ENCODE measurements around the gene RLN3. TPM values are rescaled to one million over a fixed set of nuclear protein-coding genes. Genes with fewer than 3 reads are reported as not detected.

RLN3 gene
- total RNA-seq, 5 donors from 2014 or later (not counting 1 experiment from before 2014, with no cell fraction given): not detected

DNA sequence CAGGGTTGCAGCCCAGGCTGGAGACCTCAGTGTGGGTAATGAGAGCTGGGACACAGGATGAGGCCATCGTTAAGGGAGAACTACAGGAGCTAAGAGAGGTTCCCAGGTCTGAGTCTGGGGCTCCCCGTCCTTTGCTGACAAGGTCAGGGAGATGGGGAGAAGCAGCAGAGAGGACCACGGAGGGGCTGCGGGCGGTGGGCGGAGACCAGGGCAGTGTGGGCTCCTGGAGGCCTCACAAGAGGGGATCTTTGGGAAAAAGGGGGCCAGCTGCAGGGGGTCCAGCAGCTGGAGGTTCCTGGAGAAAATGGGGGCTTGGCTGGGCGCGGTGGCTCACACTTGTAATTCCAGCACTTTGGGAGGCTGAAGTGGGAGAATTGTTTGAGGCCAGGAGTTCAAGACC, 37.9 kb upstream of the RLN3 start:
- H3K27me3 Mint-ChIP-seq: no peaks in the 10 kb centered on the region
- no peaks in the 10 kb centered on the region for H3K9me3 Mint-ChIP-seq
- H3K27ac Mint-ChIP-seq: peak overlapping the region; percentile 97 to 98
- H3K27me3 ChIP-seq (replicated peaks in 1 of 2; ENCODE audit: control insufficient read depth in 2 of 2, extremely low read depth in 1 of 2, insufficient read depth in 2 of 2, low read length in 1 of 2): no peaks in the 10 kb centered on the region
- H3K36me3 ChIP-seq (ENCODE audit: control insufficient read depth in 2 of 2, extremely low read depth in 1 of 2, insufficient read depth in 1 of 2, low read length in 1 of 2): peaks cover 0 to 37% of the 10 kb centered on the region in 2 donors
- 94% methylated on average over 8 of the region's 8 CpGs for WGBS (ENCODE audit: insufficient coverage)
- H3K27ac ChIP-seq (ENCODE audit: low read length): peak overlapping the region; percentile 19
- H3K9me3 ChIP-seq: no peaks in the 10 kb centered on the region
- DNase-seq (no peak), ATAC-seq (replicated peaks in 1 of 4) (no peak)
- ChIA-PET CTCF (no interaction called here), POLR2A (interaction anchor here in 1 of 2 donors (0.5 kb wide), 1 partner anchor 34 kb away, joined by 7 read pairs; no protein-coding TSS in a partner anchor)
- H3K4me1 Mint-ChIP-seq: peaks cover 59 to 68% (median 67%) of the 10 kb centered on the region in 3 donors
- H3K4me3 Mint-ChIP-seq: peak overlapping the region in 1 of 3 donors; percentile 28
- no peak overlapping the region for H3K4me3 ChIP-seq (ENCODE audit: control insufficient read depth in 1 of 2, extremely low read depth in 1 of 2, low read length in 1 of 2)
- H3K36me3 Mint-ChIP-seq: peaks cover 30% of the 10 kb centered on the region
- peaks cover 46 to 67% of the 10 kb centered on the region in 2 experiments for H3K4me1 ChIP-seq (ENCODE audit: control insufficient read depth in 1 of 2, extremely low read depth in 1 of 2, insufficient read depth in 2 of 2, low read length in 2 of 2)

DNA sequence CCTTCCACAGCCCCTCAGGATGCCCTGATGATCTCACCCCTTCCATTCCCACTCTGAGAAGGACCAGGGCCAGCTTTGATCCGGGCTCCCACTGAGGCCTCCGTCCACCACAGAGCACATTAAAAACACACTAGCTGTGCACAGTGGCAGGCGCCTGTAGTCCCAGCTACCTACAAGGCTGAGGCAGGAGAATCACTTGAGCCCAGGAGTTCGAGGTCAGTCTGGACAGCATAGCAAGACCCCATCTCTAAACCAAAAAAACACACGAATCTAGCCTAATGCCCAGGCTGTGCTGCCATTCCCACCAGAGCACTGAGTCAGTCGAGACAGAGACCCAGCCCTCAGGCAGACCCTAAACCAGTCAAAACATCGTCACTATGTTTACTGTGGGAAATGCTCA, 35.9 kb upstream of the RLN3 start:
- peak overlapping the region; percentile 34 to 66 for H3K27ac Mint-ChIP-seq
- no peaks in the 10 kb centered on the region for H3K9me3 Mint-ChIP-seq
- H3K4me1 Mint-ChIP-seq: peaks cover 44 to 48% (median 48%) of the 10 kb centered on the region in 3 donors
- Histone ChIP-seq H3K27me3 (replicated peaks in 1 of 2; ENCODE audit: control insufficient read depth in 2 of 2, extremely low read depth in 1 of 2, insufficient read depth in 2 of 2, low read length in 1 of 2) (no peaks in the 10 kb centered on the region), H3K27ac (ENCODE audit: low read length) (no peak overlapping the region), H3K9me3 (no peaks in the 10 kb centered on the region), H3K4me1 (ENCODE audit: control insufficient read depth in 1 of 2, extremely low read depth in 1 of 2, insufficient read depth in 2 of 2, low read length in 2 of 2) (peaks cover 26 to 51% of the 10 kb centered on the region in 2 experiments), H3K4me3 (ENCODE audit: control insufficient read depth in 1 of 2, extremely low read depth in 1 of 2, low read length in 1 of 2) (no peak overlapping the region), H3K36me3 (ENCODE audit: control insufficient read depth in 2 of 2, extremely low read depth in 1 of 2, insufficient read depth in 1 of 2, low read length in 1 of 2) (peaks cover under 1 to 45% of the 10 kb centered on the region in 2 donors)
- no peaks in the 10 kb centered on the region for H3K27me3 Mint-ChIP-seq
- 95% methylated on average over 7 of the region's 7 CpGs for WGBS (ENCODE audit: insufficient coverage)
- DNase-seq: no peak
- ATAC-seq (replicated peaks in 1 of 4): no peak
- peaks cover 30% of the 10 kb centered on the region for H3K36me3 Mint-ChIP-seq
- POLR2A ChIA-PET: interaction anchor here (0.5 to 0.6 kb wide), 3 partner anchors 27 to 394 kb away, joined by 3 to 8 read pairs (median 8); no protein-coding TSS in a partner anchor
- peak overlapping the region in 1 of 3 donors; percentile 21 for H3K4me3 Mint-ChIP-seq
- CTCF ChIA-PET: interaction anchor here in 1 of 2 donors (0.7 kb wide), 1 partner anchor 165 kb away, joined by 3 read pairs; no protein-coding TSS in a partner anchor

DNA sequence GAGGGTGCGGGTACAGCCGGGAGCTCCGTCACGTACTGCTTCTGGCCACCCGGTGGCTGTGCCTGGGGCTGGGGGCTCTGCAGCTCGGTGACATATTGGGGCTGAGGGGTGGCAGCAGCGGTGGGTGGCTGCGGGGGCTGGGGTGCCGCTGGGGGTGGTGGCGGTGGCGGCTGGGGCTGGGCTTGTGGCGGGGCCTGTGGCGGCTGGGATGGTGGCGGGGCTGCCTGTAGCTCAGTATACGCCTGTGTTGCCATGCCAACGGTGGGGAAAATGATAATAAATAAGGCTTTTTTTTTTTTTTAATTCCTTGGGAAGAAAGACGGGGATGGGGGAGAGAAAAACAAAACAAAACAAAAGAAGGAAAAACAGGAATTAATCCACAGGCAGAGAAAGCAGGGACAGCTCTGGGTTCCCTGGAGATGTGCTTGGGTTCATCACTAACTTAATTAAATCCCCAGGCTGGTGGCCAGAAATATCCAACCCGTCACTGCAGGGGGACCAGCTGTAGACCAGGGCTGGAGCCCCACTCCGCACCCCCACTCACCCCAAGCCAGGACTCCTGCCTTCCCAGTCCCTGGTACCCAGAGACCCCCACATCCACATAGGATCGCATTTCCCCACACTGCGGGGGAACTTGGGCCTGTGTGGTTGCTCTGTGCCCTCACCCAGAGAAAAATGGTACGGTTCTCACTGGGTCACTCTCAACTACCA, 34.2 kb upstream of the RLN3 start:
- peak in 2 of 4 experiments; percentile 26 to 29 for ATAC-seq (replicated peaks in 1 of 4)
- Mint-ChIP-seq H3K4me1 (peaks cover 33 to 41% (median 33%) of the 10 kb centered on the region in 3 donors), H3K27me3 (no peaks in the 10 kb centered on the region), H3K4me3 (no peak overlapping the region), H3K27ac (peak overlapping the region in 1 of 2 donors; percentile 28), H3K9me3 (peaks cover 0 to 2% (median 0%) of the 10 kb centered on the region in 3 donors), H3K36me3 (peaks cover 33% of the 10 kb centered on the region)
- no peak for DNase-seq
- ChIA-PET CTCF (interaction anchor here in 1 of 2 donors (0.6 kb wide), 1 partner anchor 77 kb away, joined by 3 read pairs; no protein-coding TSS in a partner anchor), POLR2A (interaction anchor here in 1 of 2 donors (0.6 kb wide), 1 partner anchor 37 kb away, joined by 3 read pairs; no protein-coding TSS in a partner anchor)
- peaks cover 18 to 33% of the 10 kb centered on the region in 2 experiments for H3K4me1 ChIP-seq (ENCODE audit: control insufficient read depth in 1 of 2, extremely low read depth in 1 of 2, insufficient read depth in 2 of 2, low read length in 2 of 2)
- H3K27me3 ChIP-seq (replicated peaks in 1 of 2; ENCODE audit: control insufficient read depth in 2 of 2, extremely low read depth in 1 of 2, insufficient read depth in 2 of 2, low read length in 1 of 2): no peaks in the 10 kb centered on the region
- H3K36me3 ChIP-seq (ENCODE audit: control insufficient read depth in 2 of 2, extremely low read depth in 1 of 2, insufficient read depth in 1 of 2, low read length in 1 of 2): peaks cover 9 to 49% of the 10 kb centered on the region in 2 donors
- H3K4me3 ChIP-seq (ENCODE audit: control insufficient read depth in 1 of 2, extremely low read depth in 1 of 2, low read length in 1 of 2): no peak overlapping the region
- WGBS (ENCODE audit: insufficient coverage): 90% methylated on average over 11 of the region's 22 CpGs
- H3K9me3 ChIP-seq: no peaks in the 10 kb centered on the region
- no peak overlapping the region for H3K27ac ChIP-seq (ENCODE audit: low read length)

DNA sequence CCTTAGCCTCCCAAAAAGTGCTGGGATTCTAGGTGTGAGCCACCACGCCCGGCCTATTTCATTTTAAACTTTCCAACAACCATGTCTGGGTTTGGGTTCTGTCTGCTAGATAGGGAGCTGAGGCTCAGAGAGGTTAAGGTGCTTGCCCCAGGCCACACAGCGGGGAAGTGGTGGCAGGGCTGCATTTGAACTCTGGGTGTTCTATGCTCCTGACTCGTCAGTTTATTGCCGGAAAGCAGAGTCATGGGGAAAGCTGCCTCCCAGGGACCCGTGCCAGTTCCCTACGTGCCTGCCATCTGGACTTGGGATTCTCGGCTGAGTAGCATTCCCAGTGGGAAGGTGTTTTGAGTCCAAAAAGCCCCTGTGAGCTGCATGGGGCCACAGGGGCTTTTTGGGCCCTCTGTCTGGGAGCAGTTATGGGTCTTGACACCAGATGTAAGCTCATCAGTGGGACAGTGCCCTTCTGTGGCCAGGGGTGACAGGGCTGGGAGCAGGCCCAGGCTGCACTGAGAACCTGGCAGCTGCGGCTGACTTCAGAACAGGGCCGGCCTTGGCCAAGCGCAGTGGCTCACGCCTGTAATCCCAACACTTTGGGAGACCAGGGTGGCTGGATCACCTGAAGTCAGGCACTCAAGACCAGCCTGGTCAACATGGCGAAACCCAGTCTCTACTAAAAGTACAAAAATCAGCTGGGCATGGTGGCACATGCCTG, 32.8 kb upstream of the RLN3 start:
- Histone ChIP-seq H3K4me3 (ENCODE audit: control insufficient read depth in 1 of 2, extremely low read depth in 1 of 2, low read length in 1 of 2) (no peak overlapping the region), H3K4me1 (ENCODE audit: control insufficient read depth in 1 of 2, extremely low read depth in 1 of 2, insufficient read depth in 2 of 2, low read length in 2 of 2) (peaks cover 11 to 27% of the 10 kb centered on the region in 2 experiments), H3K9me3 (no peaks in the 10 kb centered on the region), H3K27me3 (replicated peaks in 1 of 2; ENCODE audit: control insufficient read depth in 2 of 2, extremely low read depth in 1 of 2, insufficient read depth in 2 of 2, low read length in 1 of 2) (no peaks in the 10 kb centered on the region), H3K36me3 (ENCODE audit: control insufficient read depth in 2 of 2, extremely low read depth in 1 of 2, insufficient read depth in 1 of 2, low read length in 1 of 2) (peaks cover 9 to 47% of the 10 kb centered on the region in 2 donors), H3K27ac (ENCODE audit: low read length) (no peak overlapping the region)
- ATAC-seq (replicated peaks in 1 of 4) (no peak), DNase-seq (no peak)
- peak overlapping the region in 1 of 2 donors; percentile 55 for H3K27ac Mint-ChIP-seq
- 93% methylated on average over 10 of the region's 13 CpGs for WGBS (ENCODE audit: insufficient coverage)
- H3K27me3 Mint-ChIP-seq: no peaks in the 10 kb centered on the region
- peaks cover 21 to 35% (median 22%) of the 10 kb centered on the region in 3 donors for H3K4me1 Mint-ChIP-seq
- POLR2A ChIA-PET: no interaction called here
- H3K36me3 Mint-ChIP-seq: peaks cover 22% of the 10 kb centered on the region
- H3K4me3 Mint-ChIP-seq: no peak overlapping the region
- CTCF ChIA-PET: no interaction called here
- peaks cover 0 to 4% (median 0%) of the 10 kb centered on the region in 3 donors for H3K9me3 Mint-ChIP-seq

DNA sequence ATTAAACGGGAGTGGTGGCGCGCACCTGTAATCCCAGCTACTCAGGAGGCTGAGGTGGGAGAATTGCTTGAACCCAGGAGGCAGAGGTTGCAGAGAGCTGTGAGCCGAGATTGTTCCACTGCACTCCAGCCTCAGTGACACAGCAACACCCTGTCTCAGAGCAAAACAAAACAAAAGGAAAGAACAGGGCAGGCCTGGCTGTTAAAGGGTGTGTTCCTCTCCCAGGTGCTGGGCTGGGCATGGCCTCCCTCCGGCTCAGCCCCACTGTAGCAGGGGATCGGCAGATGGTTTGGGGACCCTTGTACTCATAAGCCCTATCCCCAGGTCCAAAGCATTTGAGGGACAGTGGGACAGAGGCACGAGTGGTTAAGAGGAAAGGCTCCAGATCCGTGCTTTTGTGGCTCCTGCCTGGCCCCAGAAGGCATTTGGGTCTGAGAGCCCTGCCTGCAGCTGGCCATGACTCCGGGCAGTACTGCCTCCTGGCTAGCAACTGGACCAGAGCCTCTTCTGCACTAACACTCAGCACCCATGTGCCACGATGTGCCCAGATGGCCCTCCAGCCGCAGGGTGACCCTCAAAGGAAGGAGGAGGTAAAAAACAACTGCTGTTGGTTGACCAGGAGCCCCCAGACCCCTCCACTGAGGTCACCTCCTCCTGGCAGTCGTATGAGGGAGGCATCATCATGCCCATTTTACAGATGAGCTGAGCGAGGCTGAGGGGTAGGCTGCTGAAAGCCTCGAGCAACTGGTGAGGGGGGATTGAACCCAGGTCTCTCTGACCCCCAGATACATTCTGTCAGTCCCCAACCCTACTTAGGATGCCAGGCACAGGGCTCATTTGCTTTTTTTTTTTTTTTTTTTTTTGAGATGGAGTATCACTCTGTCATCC, 31.8 kb upstream of the RLN3 start:
- peaks cover 0 to 4% (median 0%) of the 10 kb centered on the region in 3 donors for H3K9me3 Mint-ChIP-seq
- Histone ChIP-seq H3K9me3 (no peaks in the 10 kb centered on the region), H3K27ac (ENCODE audit: low read length) (no peak overlapping the region), H3K4me3 (ENCODE audit: control insufficient read depth in 1 of 2, extremely low read depth in 1 of 2, low read length in 1 of 2) (no peak overlapping the region), H3K27me3 (replicated peaks in 1 of 2; ENCODE audit: control insufficient read depth in 2 of 2, extremely low read depth in 1 of 2, insufficient read depth in 2 of 2, low read length in 1 of 2) (no peaks in the 10 kb centered on the region), H3K36me3 (ENCODE audit: control insufficient read depth in 2 of 2, extremely low read depth in 1 of 2, insufficient read depth in 1 of 2, low read length in 1 of 2) (peaks cover 9 to 43% of the 10 kb centered on the region in 2 donors), H3K4me1 (ENCODE audit: control insufficient read depth in 1 of 2, extremely low read depth in 1 of 2, insufficient read depth in 2 of 2, low read length in 2 of 2) (peaks cover 18 to 35% of the 10 kb centered on the region in 2 experiments)
- POLR2A ChIA-PET: interaction anchor here (0.7 kb wide), 2 partner anchors 216 to 653 kb away, joined by 6 to 8 read pairs; no protein-coding TSS in a partner anchor
- CTCF ChIA-PET: no interaction called here
- ATAC-seq (replicated peaks in 1 of 4) (no peak), DNase-seq (no peak)
- WGBS (ENCODE audit: insufficient coverage): 97% methylated on average over 6 of the region's 14 CpGs
- H3K36me3 Mint-ChIP-seq: peaks cover 16% of the 10 kb centered on the region
- H3K4me1 Mint-ChIP-seq: peaks cover 24 to 38% (median 26%) of the 10 kb centered on the region in 3 donors
- H3K27me3 Mint-ChIP-seq: no peaks in the 10 kb centered on the region
- no peak overlapping the region for H3K4me3 Mint-ChIP-seq
- H3K27ac Mint-ChIP-seq: no peak overlapping the region
